ENCODE measurements around the gene MYO5A. TPM values are rescaled to one million over a fixed set of nuclear protein-coding genes. Genes with fewer than 3 reads are reported as not detected.
A peak's percentile ranks its signal among the peaks of the same experiment; 100 is the strongest.

MYO5A gene
- total RNA-seq, 1 donor, result 54.3 TPM

- peaks cover 3% of the 10 kb centered on the region for H3K27me3 ChIP-seq (ENCODE audit: insufficient read depth, low read length)
- no peaks in the 10 kb centered on the region for H3K9me3 ChIP-seq (ENCODE audit: low read depth, low read length)
- no peaks in the 10 kb centered on the region for H3K36me3 ChIP-seq (ENCODE audit: insufficient read depth, low read length)
- TF ChIP-seq, protein P1, sequence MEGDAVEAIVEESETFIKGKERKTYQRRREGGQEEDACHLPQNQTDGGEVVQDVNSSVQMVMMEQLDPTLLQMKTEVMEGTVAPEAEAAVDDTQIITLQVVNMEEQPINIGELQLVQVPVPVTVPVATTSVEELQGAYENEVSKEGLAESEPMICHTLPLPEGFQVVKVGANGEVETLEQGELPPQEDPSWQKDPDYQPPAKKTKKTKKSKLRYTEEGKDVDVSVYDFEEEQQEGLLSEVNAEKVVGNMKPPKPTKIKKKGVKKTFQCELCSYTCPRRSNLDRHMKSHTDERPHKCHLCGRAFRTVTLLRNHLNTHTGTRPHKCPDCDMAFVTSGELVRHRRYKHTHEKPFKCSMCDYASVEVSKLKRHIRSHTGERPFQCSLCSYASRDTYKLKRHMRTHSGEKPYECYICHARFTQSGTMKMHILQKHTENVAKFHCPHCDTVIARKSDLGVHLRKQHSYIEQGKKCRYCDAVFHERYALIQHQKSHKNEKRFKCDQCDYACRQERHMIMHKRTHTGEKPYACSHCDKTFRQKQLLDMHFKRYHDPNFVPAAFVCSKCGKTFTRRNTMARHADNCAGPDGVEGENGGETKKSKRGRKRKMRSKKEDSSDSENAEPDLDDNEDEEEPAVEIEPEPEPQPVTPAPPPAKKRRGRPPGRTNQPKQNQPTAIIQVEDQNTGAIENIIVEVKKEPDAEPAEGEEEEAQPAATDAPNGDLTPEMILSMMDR (IDR thresholded peaks at IDR 0.05; ENCODE audit: extremely low read depth, low read depth, low read length), result no peak
- H3K79me2 ChIP-seq (ENCODE audit: insufficient read depth, low read length), result no peaks in the 10 kb centered on the region
- H3K4me1 ChIP-seq (ENCODE audit: insufficient read depth, low read length), result peaks cover 34% of the 10 kb centered on the region
- no peak for DNase-seq (ENCODE audit: insufficient read length, low spot score, missing footprints)
- no peak overlapping the region for H3K4me3 ChIP-seq (ENCODE audit: insufficient read depth, low read length)
- no peak overlapping the region for H3K27ac ChIP-seq (ENCODE audit: low read depth, low read length)
- no peaks in the 10 kb centered on the region for H4K20me1 ChIP-seq (ENCODE audit: insufficient read depth, low read length)
- no peak overlapping the region for H3K4me2 ChIP-seq (ENCODE audit: insufficient read depth, low read length)
- H2AFZ ChIP-seq (ENCODE audit: low read length), result no peak overlapping the region
These were observed 269.2 kb downstream of the MYO5A start for GRCh38 chr15:52259503-52259902.

GRCh38 chr15:52258461-52258860 is 270.2 kb downstream of the MYO5A start:
- no peaks in the 10 kb centered on the region for H3K36me3 ChIP-seq (ENCODE audit: insufficient read depth, low read length)
- no peak overlapping the region for H3K4me2 ChIP-seq (ENCODE audit: insufficient read depth, low read length)
- TF ChIP-seq, protein P1 (IDR thresholded peaks at IDR 0.05; ENCODE audit: extremely low read depth, low read depth, low read length), result no peak
- no peak overlapping the region for H3K4me3 ChIP-seq (ENCODE audit: insufficient read depth, low read length)
- H3K79me2 ChIP-seq (ENCODE audit: insufficient read depth, low read length), result no peaks in the 10 kb centered on the region
- DNase-seq (ENCODE audit: insufficient read length, low spot score, missing footprints), result no peak
- H3K9me3 ChIP-seq (ENCODE audit: low read depth, low read length), result no peaks in the 10 kb centered on the region
- H3K4me1 ChIP-seq (ENCODE audit: insufficient read depth, low read length), result peaks cover 37% of the 10 kb centered on the region
- H3K27ac ChIP-seq (ENCODE audit: low read depth, low read length), result no peak overlapping the region
- no peak overlapping the region for H2AFZ ChIP-seq (ENCODE audit: low read length)
- no peaks in the 10 kb centered on the region for H3K27me3 ChIP-seq (ENCODE audit: insufficient read depth, low read length)
- no peaks in the 10 kb centered on the region for H4K20me1 ChIP-seq (ENCODE audit: insufficient read depth, low read length)

GRCh38 chr15:52257734-52258062 is 271.0 kb downstream of the MYO5A start:
- H3K4me1 ChIP-seq (ENCODE audit: insufficient read depth, low read length), result peaks cover 45% of the 10 kb centered on the region
- H3K79me2 ChIP-seq (ENCODE audit: insufficient read depth, low read length), result no peaks in the 10 kb centered on the region

More at GRCh38 chr15:52257734-52258062, 271.0 kb downstream of the MYO5A start:
- Histone ChIP-seq H3K36me3 (ENCODE audit: insufficient read depth, low read length) (no peaks in the 10 kb centered on the region), H2AFZ (ENCODE audit: low read length) (no peak overlapping the region), H3K27ac (ENCODE audit: low read depth, low read length) (no peak overlapping the region), H3K27me3 (ENCODE audit: insufficient read depth, low read length) (no peaks in the 10 kb centered on the region), H3K4me2 (ENCODE audit: insufficient read depth, low read length) (peak overlapping the region; percentile 39), H3K9me3 (ENCODE audit: low read depth, low read length) (no peaks in the 10 kb centered on the region), H3K4me3 (ENCODE audit: insufficient read depth, low read length) (no peak overlapping the region), H4K20me1 (ENCODE audit: insufficient read depth, low read length) (no peaks in the 10 kb centered on the region)
- TF ChIP-seq, protein P1 (IDR thresholded peaks at IDR 0.05; ENCODE audit: extremely low read depth, low read depth, low read length), result no peak
- peak; percentile 93 for DNase-seq (ENCODE audit: insufficient read length, low spot score, missing footprints)

Small RNAs within 50 kb of the gene (small RNA-seq; reads per million reads assigned to genes)
- gene MIR1266, result not detected

Other genes starting within 250 kb of the MYO5A start
- gene MYO5C, start 233.1 kb downstream of the MYO5A start, total RNA-seq, result under 0.01 TPM in 2 replicates
- 104 and 114 TPM in 2 replicates for gene ARPP19, start 40.1 kb upstream of the MYO5A start, total RNA-seq
- gene ATOSA, start 150.5 kb upstream of the MYO5A start, total RNA-seq, result 34.4 and 47.4 TPM in 2 replicates